K562 (cell line): ENCODE measurements around the gene BATF. TPM values are rescaled to one million over a fixed set of nuclear protein-coding genes. Genes with fewer than 3 reads are reported as not detected.

ENCODE experiments used
- ATAC-seq: fragments of 200-7000 bp; cut with Tn5 transposase; 3 replicates; pipeline ENCODE4 v1.9.1; 2020; ENCODE audit warnings: moderate library complexity
- BruUV-seq: library from RNA; stranded (reverse); fragments of 400-500 nt; replicated peaks from 2 replicates; lab custom pipeline; 2021; lab: Mats Ljungman, UMichigan
- CTCF ChIA-PET: fragments of 300-600 bp; formaldehyde crosslinking; extraction: SDS; loops from one replicate; lab custom pipeline; 2021; ENCODE audit warnings: low intra/inter-chr PET ratio; lab: Yijun Ruan, JAX
- POLR2A ChIA-PET: fragments of 300-600, 350-650 bp; sonication (Branson Sonifier 250); formaldehyde crosslinking; extraction: SDS; loops from one replicate; lab custom pipeline; 2021; ENCODE audit warnings: antibody characterized with exemption, inconsistent platforms; lab: Yijun Ruan, JAX
- DNase-seq, 4 experiments: peaks; one replicate each; pipeline versions ENCODE4 v3.0.0 to v3.0.0-alpha.2; 2011 to 2018; ENCODE audit warnings: low spot score in 3 of 4, mixed read lengths in 3 of 4; ENCODE audit errors: extremely low read depth in 1 of 4
- FAIRE-seq: peaks from 2 replicates; lab custom pipeline; 2011; peaks lifted over from hg19 to GRCh38; lab: Jason Lieb, UNC
- H2AFZ ChIP-seq: 2 replicates; pipeline ENCODE4 v1.6.0; 2011; ENCODE audit warnings: low read depth, low read length, control low read depth, inconsistent platforms
- H3K27ac ChIP-seq: fragments of 200-600 bp; 3 replicates; pipeline ENCODE4 v1.8.0; 2011; ENCODE audit warnings: low read depth, mild to moderate bottlenecking, control low read depth, inconsistent platforms, low read length, moderate library complexity, mixed read lengths; ENCODE audit errors: extremely low read depth
- H3K27me3 ChIP-seq, 2 experiments: fragments of 300-600 bp in 1 of 2; 2 replicates in 1 of 2; 3 replicates in 1 of 2; pipeline versions ENCODE4 v1.6.0 to v1.8.0; 2011; ENCODE audit warnings: inconsistent platforms in 2 of 2, low read length in 2 of 2, mild to moderate bottlenecking in 1 of 2, mixed read lengths in 1 of 2, moderate library complexity in 1 of 2; ENCODE audit not compliant: control insufficient read depth in 2 of 2, insufficient read depth in 2 of 2
- H3K36me3 ChIP-seq: fragments of 300-600 bp; 3 replicates; pipeline ENCODE4 v1.8.0; 2011; ENCODE audit warnings: mild to moderate bottlenecking, low read length, inconsistent platforms; ENCODE audit not compliant: control insufficient read depth, insufficient read depth
- H3K4me1 ChIP-seq, 2 experiments: fragments of 200-600 bp in 1 of 2; replicated peaks in 1 of 2; 2 replicates in 1 of 2; 3 replicates in 1 of 2; pipeline versions ENCODE4 v1.5.1 to v1.8.0; 2011; ENCODE audit warnings: inconsistent platforms in 2 of 2, low read length in 2 of 2, mild to moderate bottlenecking in 1 of 2, mixed read lengths in 1 of 2, moderate library complexity in 1 of 2; ENCODE audit not compliant: control insufficient read depth in 2 of 2, insufficient read depth in 2 of 2
- H3K4me2 ChIP-seq: 2 replicates; pipeline ENCODE4 v1.6.1; 2011; ENCODE audit warnings: low read length, control low read depth, inconsistent platforms, mixed read lengths; ENCODE audit not compliant: insufficient read depth
- H3K4me3 ChIP-seq: fragments of 200-600 bp; sonication (generic), shearing (Covaris generic); 2 replicates; pipeline ENCODE4 v1.5.1; 2016; ENCODE audit warnings: control low read depth, inconsistent platforms
- H3K79me2 ChIP-seq: fragments of 200-600 bp; 3 replicates; pipeline ENCODE4 v1.8.0; 2011; ENCODE audit warnings: low read length, inconsistent platforms; ENCODE audit not compliant: control insufficient read depth, insufficient read depth
- H3K9ac ChIP-seq, 2 experiments: 2 replicates each; pipeline versions ENCODE4 v1.6.0 to v1.6.1; 2011; ENCODE audit warnings: low read depth in 2 of 2, low read length in 2 of 2, control low read depth in 1 of 2, inconsistent platforms in 1 of 2, mild to moderate bottlenecking in 1 of 2, mixed read lengths in 1 of 2; ENCODE audit not compliant: insufficient read depth in 1 of 2
- H3K9me1 ChIP-seq: one replicate; pipeline ENCODE4 v1.6.0; 2011; ENCODE audit warnings: inconsistent platforms, mild to moderate bottlenecking, low read length, moderate library complexity; ENCODE audit not compliant: control insufficient read depth, insufficient read depth
- H3K9me3 ChIP-seq: replicated peaks from 2 replicates; pipeline ENCODE4 v1.5.1; 2011; ENCODE audit warnings: low read depth, low read length, inconsistent platforms; ENCODE audit not compliant: control insufficient read depth, insufficient read depth
- H4K20me1 ChIP-seq: replicated peaks from 2 replicates; pipeline ENCODE4 v1.6.1; 2011; ENCODE audit warnings: low read length, inconsistent platforms, mixed read lengths; ENCODE audit not compliant: control insufficient read depth, insufficient read depth
- CREB1 ChIP-seq, 2 experiments: sonication (generic) in 1 of 2; formaldehyde crosslinking in 1 of 2; IDR thresholded peaks; 2 replicates each; pipeline versions ENCODE4 v1.6.1 to v1.8.0; 2012 to 2022; ENCODE audit warnings: inconsistent platforms in 1 of 2, mild to moderate bottlenecking in 1 of 2, missing genetic modification reagents in 1 of 2, moderate library complexity in 1 of 2
- MCM7 ChIP-seq, 2 experiments: fragments of 450-650 bp; IDR thresholded peaks; 2 replicates each; pipeline ENCODE4 v1.6.1; 2016 to 2018
- NUFIP1 ChIP-seq: fragments of 450-650 bp; IDR thresholded peaks from 2 replicates; pipeline ENCODE4 v1.6.1; 2018; ENCODE audit not compliant: partially characterized antibody
- POLR2AphosphoS2 ChIP-seq: IDR thresholded peaks from 2 replicates; pipeline ENCODE4 v1.6.1; 2012; ENCODE audit warnings: low read length, improper control_type of control experiment
- RB1 ChIP-seq: fragments of 450-650 bp; IDR thresholded peaks from 2 replicates; pipeline ENCODE4 v1.6.1; 2017; ENCODE audit warnings: low read depth, mild to moderate bottlenecking
- RBM25 ChIP-seq: fragments of 200-400 bp; formaldehyde crosslinking; IDR thresholded peaks from 2 replicates; pipeline ENCODE4 v1.6.1; 2018; ENCODE audit warnings: low read length, low read depth, moderate library complexity; ENCODE audit not compliant: severe bottlenecking
- TOE1 ChIP-seq, 2 experiments: fragments of 450-650 bp in 1 of 2; sonication (generic) in 1 of 2; formaldehyde crosslinking in 1 of 2; IDR thresholded peaks; 2 replicates each; pipeline versions ENCODE4 v1.7.1 to v1.8.0; 2016 to 2022; ENCODE audit warnings: borderline replicate concordance in 2 of 2, mild to moderate bottlenecking in 2 of 2, antibody characterized with exemption in 1 of 2, inconsistent platforms in 1 of 2, low read depth in 1 of 2, missing genetic modification reagents in 1 of 2, moderate library complexity in 1 of 2
- ZNF274 ChIP-seq: IDR thresholded peaks from 2 replicates; pipeline ENCODE4 v1.6.1; 2011; ENCODE audit warnings: low read depth, mild to moderate bottlenecking, low read length, moderate library complexity, borderline replicate concordance
- WGBS: fragments of 100-300 bp; shearing (Covaris generic); methylation state at CpG from one replicate; pipeline ENCODE4 v1.1.6; 2016; ENCODE audit warnings: low coverage, mixed read lengths; ENCODE audit not compliant: insufficient coverage; ENCODE audit errors: missing lambda C conversion rate; 5-methylcytosine and 5-hydroxymethylcytosine counted together
- in situ Hi-C: fragments of 300-500 bp; cut with MboI; formaldehyde crosslinking; loops from 4 replicates; pipeline ENCODE4 v1.15.0; 2018; ENCODE audit warnings: inconsistent platforms, mixed read lengths
- intact Hi-C: fragments of 100-400 bp; cut with micrococcal nuclease; formaldehyde crosslinking; loops from 2 replicates; pipeline ENCODE4 v1.14.2; 2022
- polyA plus RNA-seq, 8 experiments: library from polyadenylated mRNA; depleted of rRNA in 4 of 8; stranded (reverse) in 5 of 8; unstranded in 3 of 8; fragments of >200 nt; fragmentation: Nextera tagmentation in 2 of 8; fragmentation: Illumina TruSeq in 1 of 8; extraction: Ambion mirVana in 2 of 8; extraction: Trizol in 1 of 8; gene quantifications; 2 replicates each; pipeline versions ENCODE4 v1.2.1 to v1.2.3, GENCODE V29; 2011 to 2014; ENCODE audit warnings: inconsistent platforms in 1 of 8, missing spikeins in 1 of 8
- total RNA-seq, 7 experiments: library from RNA; depleted of rRNA in 6 of 7; stranded (reverse); fragments of >200 nt in 6 of 7; fragmentation: Illumina TruSeq in 2 of 7; extraction: Trizol in 2 of 7; gene quantifications; 2 replicates each; pipeline versions ENCODE4 v1.2.1 to v1.2.3, GENCODE V29; 2011 to 2021; ENCODE audit warnings: low replicate concordance in 1 of 7
- TF ChIP-seq, protein P1 (sequence below): sonication (generic); formaldehyde crosslinking; IDR thresholded peaks from 2 replicates; pipeline ENCODE4 v1.8.0; 2022; ENCODE audit warnings: mild to moderate bottlenecking, missing genetic modification reagents
- TF ChIP-seq, protein P2 (sequence below): conservative IDR thresholded peaks from 2 replicates; pipeline ENCODE4 v1.6.1; 2011; ENCODE audit warnings: low read depth, mild to moderate bottlenecking, low read length; ENCODE audit not compliant: control insufficient read depth

Gene BATF
- total and polyA plus RNA-seq, 9 of the 15 experiments (the other 6 are each of a cell fraction or from before 2014, with no cell fraction given), result 0.13 to 2.1 (median 0.55) TPM; not detected in 2

DNA sequence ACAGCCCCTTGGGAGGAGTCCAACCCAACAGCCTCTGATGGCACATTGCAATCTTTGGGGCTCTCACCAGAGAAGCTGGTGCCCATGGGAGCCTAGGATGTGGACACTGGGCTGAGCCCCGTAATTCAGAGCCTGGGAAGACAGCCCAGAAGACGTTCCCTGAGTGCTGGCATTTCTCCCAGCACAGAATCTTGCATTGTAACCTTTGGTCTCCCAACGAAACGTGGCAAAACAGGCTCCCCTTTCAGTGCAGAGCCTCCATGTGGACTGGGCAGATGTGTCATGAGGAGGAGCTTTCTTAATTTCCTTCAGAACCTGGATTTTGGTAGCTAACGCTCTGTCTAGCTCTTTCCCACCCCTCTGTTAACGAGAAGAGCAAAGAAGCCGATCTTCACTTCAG, 26.3 kb downstream of the BATF start:
- Histone ChIP-seq H3K4me2 (no peak overlapping the region), H4K20me1 (no peaks in the 10 kb centered on the region), H3K9me3 (no peaks in the 10 kb centered on the region), H2AFZ (no peak overlapping the region), H3K79me2 (no peaks in the 10 kb centered on the region), H3K9me1 (no peaks in the 10 kb centered on the region), H3K36me3 (no peaks in the 10 kb centered on the region), H3K27me3 (peaks cover 2 to 39% of the 10 kb centered on the region in 2 experiments; a peak in 3 of 5 replicates), H3K4me1 (peaks cover 0 to 5% of the 10 kb centered on the region in 2 experiments; a peak in 2 of 5 replicates), H3K4me3 (no peak overlapping the region), H3K27ac (no peak overlapping the region), H3K9ac (no peak overlapping the region)
- in situ Hi-C loops, result no loop called here
- ChIA-PET POLR2A (no interaction called here), CTCF (no interaction called here)
- ATAC-seq, result no peak
- intact Hi-C loops, result no loop called here
- WGBS, result 5% methylated on average over 6 of the region's 7 CpGs
- DNase-seq, result no peak
- no TSS peak for BruUV-seq
- no peak for FAIRE-seq
- no peak for TF ChIP-seq POLR2AphosphoS2
- no peak for TF ChIP-seq RBM25
- no peak for TF ChIP-seq ZNF274
- TF ChIP-seq, protein P1, sequence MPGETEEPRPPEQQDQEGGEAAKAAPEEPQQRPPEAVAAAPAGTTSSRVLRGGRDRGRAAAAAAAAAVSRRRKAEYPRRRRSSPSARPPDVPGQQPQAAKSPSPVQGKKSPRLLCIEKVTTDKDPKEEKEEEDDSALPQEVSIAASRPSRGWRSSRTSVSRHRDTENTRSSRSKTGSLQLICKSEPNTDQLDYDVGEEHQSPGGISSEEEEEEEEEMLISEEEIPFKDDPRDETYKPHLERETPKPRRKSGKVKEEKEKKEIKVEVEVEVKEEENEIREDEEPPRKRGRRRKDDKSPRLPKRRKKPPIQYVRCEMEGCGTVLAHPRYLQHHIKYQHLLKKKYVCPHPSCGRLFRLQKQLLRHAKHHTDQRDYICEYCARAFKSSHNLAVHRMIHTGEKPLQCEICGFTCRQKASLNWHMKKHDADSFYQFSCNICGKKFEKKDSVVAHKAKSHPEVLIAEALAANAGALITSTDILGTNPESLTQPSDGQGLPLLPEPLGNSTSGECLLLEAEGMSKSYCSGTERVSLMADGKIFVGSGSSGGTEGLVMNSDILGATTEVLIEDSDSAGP (CRISPR knock-in tag), result no peak
- no peak for TF ChIP-seq MCM7 (IDR thresholded peaks at IDR 0.05)
- TF ChIP-seq CREB1 (IDR thresholded peaks at IDR 0.05), result no peak
- no peak for TF ChIP-seq CREB1 (CRISPR knock-in tag; IDR thresholded peaks at IDR 0.05)
- no peak for TF ChIP-seq TOE1 (IDR thresholded peaks at IDR 0.05; ENCODE audit: borderline replicate concordance)
- no peak for TF ChIP-seq TOE1 (CRISPR knock-in tag; IDR thresholded peaks at IDR 0.05; ENCODE audit: borderline replicate concordance, low read depth)
- no peak for TF ChIP-seq NUFIP1
- TF ChIP-seq RB1, result no peak
- TF ChIP-seq, protein P2, sequence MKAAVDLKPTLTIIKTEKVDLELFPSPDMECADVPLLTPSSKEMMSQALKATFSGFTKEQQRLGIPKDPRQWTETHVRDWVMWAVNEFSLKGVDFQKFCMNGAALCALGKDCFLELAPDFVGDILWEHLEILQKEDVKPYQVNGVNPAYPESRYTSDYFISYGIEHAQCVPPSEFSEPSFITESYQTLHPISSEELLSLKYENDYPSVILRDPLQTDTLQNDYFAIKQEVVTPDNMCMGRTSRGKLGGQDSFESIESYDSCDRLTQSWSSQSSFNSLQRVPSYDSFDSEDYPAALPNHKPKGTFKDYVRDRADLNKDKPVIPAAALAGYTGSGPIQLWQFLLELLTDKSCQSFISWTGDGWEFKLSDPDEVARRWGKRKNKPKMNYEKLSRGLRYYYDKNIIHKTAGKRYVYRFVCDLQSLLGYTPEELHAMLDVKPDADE, result no peak
